Posterior cingulate gyrus (tissue), 11 donors: ENCODE results near the gene RNF32.
"Not testable (repeated sequence)": the region's sequence is repeated elsewhere in the genome, so short reads cannot be mapped to it uniquely, and the experiment has no call there.

Experiments
- DNase-seq, 10 donors: peaks; one replicate each; pipeline versions ENCODE4 v3.0.0 to v3.0.0-alpha.2; 2020 to 2021; ENCODE audit warnings: mixed read lengths in 3 of 10
- intact Hi-C: fragments of 100-400 bp; cut with DNase I; formaldehyde crosslinking; loops from one replicate; pipeline ENCODE4 v1.15.1; 2023

The RNF32 gene

GRCh38 chr7:156612930-156613329 is 27.6 kb upstream of the RNF32 start:
- no peak for DNase-seq
- intact Hi-C loops: no loop called here

- intact Hi-C loops: no loop called here
- DNase-seq: no peak
Observed at GRCh38 chr7:156614434-156615264, 25.9 kb upstream of the RNF32 start.

- intact Hi-C loops: no loop called here
- peak in 2 of 10 donors; percentile 51 to 84 for DNase-seq
Observed at GRCh38 chr7:156616269-156617202, 24.0 kb upstream of the RNF32 start.

DNA sequence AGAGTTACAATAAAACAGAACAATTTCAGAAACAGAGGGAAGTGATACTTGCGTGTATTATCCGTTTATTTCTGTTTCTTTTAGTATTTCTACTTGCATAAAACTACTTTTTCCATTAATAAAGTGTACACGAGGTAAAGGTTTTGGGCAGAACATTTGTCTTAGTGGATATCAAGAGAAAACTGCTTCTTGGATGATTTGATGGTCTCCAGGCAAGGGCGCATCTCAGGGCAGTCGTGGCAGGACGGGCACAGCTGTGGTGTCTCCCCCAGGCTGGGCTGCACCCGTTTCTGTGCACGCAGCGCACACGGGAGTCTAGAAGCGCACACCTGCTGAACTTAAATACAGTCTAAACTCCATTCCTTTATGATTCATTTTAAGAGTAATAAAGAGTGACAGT is 23.4 kb upstream of the RNF32 start:
- peak in 1 of 10 donors; percentile 77 for DNase-seq
- intact Hi-C loops: no loop called here

- DNase-seq: peak in 1 of 10 donors; percentile 60
- intact Hi-C loops: no loop called here
Observed at GRCh38 chr7:156618078-156618779, 22.3 kb upstream of the RNF32 start.

- intact Hi-C loops: no loop called here
- peak in 1 of 10 donors; percentile 35 for DNase-seq
Observed at GRCh38 chr7:156618780-156619367, 21.7 kb upstream of the RNF32 start.

GRCh38 chr7:156619488-156620290 is 20.9 kb upstream of the RNF32 start:
- intact Hi-C loops, DNase-seq: not testable (repeated sequence)

GRCh38 chr7:156620291-156620675 is 20.3 kb upstream of the RNF32 start:
- intact Hi-C loops: no loop called here
- no peak for DNase-seq

GRCh38 chr7:156621652-156622051 is 18.9 kb upstream of the RNF32 start:
- no peak for DNase-seq
- intact Hi-C loops: no loop called here

DNA sequence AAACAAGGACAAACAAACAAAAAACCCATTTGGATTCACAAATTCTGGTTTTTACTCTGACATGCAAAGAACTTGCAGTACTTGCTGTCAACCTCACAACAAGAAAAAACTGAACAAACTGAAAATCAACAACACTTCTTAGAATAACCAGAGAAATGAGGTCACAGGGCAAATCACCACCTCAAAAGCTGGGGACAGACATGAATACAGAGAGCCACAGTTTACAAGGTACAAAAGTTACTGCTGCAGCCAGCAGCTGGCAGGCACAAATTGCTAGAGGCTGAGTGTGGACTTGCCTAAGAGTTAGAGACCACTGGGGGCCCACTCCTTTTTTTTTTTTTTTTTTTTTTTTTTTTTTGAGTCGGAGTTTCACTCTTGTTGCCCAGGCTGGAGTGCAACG is 15.0 kb upstream of the RNF32 start:
- intact Hi-C loops: no loop called here
- DNase-seq: no peak

DNA sequence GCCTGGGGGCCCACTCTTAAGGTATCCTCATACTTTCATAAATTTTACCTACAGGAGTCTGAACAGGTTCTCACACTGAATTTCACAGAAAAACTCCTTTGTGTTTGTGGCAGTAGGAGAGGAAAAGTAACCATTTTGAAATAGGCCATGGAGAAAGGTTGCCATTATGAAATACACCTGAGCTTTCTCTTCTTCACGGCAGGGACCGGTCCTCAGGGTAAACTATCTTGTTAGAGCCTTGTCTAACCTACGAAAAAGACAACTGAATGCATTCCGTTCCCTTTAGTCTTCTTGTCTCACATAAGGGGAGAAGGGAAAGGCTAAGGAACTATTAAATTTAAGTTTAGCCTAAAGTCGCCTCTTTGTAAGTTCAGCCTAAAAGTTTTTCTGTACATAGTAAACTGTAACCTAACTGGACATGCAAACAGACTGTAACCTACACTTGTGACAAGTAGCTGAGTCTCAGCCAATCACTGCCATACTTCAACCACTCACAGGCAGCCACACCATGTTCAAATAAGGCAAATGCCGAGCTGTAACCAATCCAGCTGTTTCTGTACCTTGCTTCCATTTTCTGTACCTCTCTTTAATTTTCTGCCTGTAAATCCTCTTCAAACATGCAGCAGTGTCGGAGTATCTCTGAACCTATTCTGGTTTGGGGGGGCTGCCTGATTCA is 14.2 kb upstream of the RNF32 start:
- intact Hi-C loops: no loop called here
- DNase-seq: no peak

DNA sequence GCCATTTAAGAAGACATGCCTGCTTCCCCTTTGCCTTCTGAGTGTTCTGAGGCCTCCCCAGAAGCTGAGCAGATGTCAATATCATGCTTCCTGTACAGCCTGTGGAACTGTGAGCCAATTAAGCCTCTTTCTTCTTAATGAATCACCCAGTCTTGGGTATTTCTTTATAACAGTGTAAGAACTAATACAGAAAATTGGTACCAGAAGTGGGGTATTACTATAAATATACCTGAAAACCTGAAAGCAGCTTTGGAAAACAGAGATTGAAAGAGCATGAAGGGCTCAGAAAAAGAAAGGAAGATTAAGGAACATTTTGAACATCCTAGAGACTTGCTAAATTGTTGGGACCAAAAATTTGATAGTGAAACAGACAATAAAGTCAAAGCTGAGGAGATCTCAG is 12.0 kb upstream of the RNF32 start:
- no peak for DNase-seq
- intact Hi-C loops: no loop called here

GRCh38 chr7:156629873-156630272 is 10.7 kb upstream of the RNF32 start:
- peak in 1 of 10 donors; percentile 22 for DNase-seq
- intact Hi-C loops: no loop called here

- intact Hi-C loops: no loop called here
- no peak for DNase-seq
Observed at GRCh38 chr7:156634117-156634516, 6.5 kb upstream of the RNF32 start.

GRCh38 chr7:156635529-156636385 is 4.8 kb upstream of the RNF32 start:
- intact Hi-C loops: no loop called here
- DNase-seq: no peak

GRCh38 chr7:156637093-156637492 is 3.5 kb upstream of the RNF32 start:
- intact Hi-C loops, DNase-seq: not testable (repeated sequence)

GRCh38 chr7:156638443-156639077 is 2.0 kb upstream of the RNF32 start:
- intact Hi-C loops: no loop called here
- no peak for DNase-seq
